ENCODE results near the gene RPL10. TPM values are rescaled to one million over a fixed set of nuclear protein-coding genes. Genes with fewer than 3 reads are reported as not detected.

The RPL10 gene
- total RNA-seq, 2 experiments from 2014 or later = 5,036 to 5,204 TPM

DNA sequence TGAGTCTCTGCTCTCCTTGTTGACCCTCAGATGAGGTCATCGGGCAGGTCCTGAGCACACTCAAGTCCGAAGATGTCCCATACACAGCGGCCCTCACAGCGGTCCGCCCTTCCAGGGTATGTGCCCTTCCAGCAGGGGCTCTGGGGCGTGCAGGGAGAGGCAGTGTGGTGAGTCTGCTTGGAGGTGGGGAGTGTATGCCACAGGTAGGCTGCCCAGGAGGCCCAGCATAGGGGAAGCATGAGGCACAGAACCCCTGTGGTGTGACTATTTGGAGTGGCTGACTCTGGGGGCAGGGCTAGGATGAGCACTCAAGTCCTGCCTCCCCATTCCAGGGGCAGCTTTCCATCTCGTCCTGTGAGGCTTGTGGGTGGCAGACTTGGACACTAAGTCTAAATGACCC lies 35.4 kb downstream of the RPL10 start:
- ChIA-PET CTCF (no interaction called here), POLR2A (no interaction called here)
- no peak for DNase-seq
- peaks cover 36% of the 10 kb centered on the region for H3K36me3 Mint-ChIP-seq (ENCODE audit: low read depth)
- TF ChIP-seq, protein P1, sequence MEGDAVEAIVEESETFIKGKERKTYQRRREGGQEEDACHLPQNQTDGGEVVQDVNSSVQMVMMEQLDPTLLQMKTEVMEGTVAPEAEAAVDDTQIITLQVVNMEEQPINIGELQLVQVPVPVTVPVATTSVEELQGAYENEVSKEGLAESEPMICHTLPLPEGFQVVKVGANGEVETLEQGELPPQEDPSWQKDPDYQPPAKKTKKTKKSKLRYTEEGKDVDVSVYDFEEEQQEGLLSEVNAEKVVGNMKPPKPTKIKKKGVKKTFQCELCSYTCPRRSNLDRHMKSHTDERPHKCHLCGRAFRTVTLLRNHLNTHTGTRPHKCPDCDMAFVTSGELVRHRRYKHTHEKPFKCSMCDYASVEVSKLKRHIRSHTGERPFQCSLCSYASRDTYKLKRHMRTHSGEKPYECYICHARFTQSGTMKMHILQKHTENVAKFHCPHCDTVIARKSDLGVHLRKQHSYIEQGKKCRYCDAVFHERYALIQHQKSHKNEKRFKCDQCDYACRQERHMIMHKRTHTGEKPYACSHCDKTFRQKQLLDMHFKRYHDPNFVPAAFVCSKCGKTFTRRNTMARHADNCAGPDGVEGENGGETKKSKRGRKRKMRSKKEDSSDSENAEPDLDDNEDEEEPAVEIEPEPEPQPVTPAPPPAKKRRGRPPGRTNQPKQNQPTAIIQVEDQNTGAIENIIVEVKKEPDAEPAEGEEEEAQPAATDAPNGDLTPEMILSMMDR (IDR thresholded peaks at IDR 0.05) = no peak
- H3K27ac Mint-ChIP-seq = peak overlapping the region; percentile 44
- intact Hi-C loops (cut with DNase I, micrococcal nuclease) = loop anchor here in 1 of 2 experiments (10.0 kb wide), 1 partner anchor 51 kb away; the partner anchor contains the start of gene UBL4A
- no peak overlapping the region for H3K4me3 ChIP-seq (ENCODE audit: low read length)
- H3K36me3 ChIP-seq (ENCODE audit: insufficient read depth, low read length) = peaks cover 33% of the 10 kb centered on the region
- H3K4me3 Mint-ChIP-seq = peak overlapping the region; percentile 45
- H3K9me3 Mint-ChIP-seq = no peaks in the 10 kb centered on the region
- H3K4me1 ChIP-seq (ENCODE audit: insufficient read depth, low read length) = peaks cover 36% of the 10 kb centered on the region
- H3K27ac ChIP-seq (ENCODE audit: low read depth in 1 of 2, low read length in 2 of 2) = no peak overlapping the region
- H3K27me3 Mint-ChIP-seq = no peaks in the 10 kb centered on the region
- H3K9me3 ChIP-seq (ENCODE audit: control insufficient read depth in 1 of 2, insufficient read depth in 1 of 2, low read length in 2 of 2) = no peaks in the 10 kb centered on the region
- H3K27me3 ChIP-seq (ENCODE audit: control insufficient read depth in 1 of 2, insufficient read depth in 2 of 2, low read length in 2 of 2) = no peaks in the 10 kb centered on the region
- peaks cover 19% of the 10 kb centered on the region for H3K4me1 Mint-ChIP-seq (ENCODE audit: low read depth)
- no peak for ATAC-seq (ENCODE audit: poor library complexity)

DNA sequence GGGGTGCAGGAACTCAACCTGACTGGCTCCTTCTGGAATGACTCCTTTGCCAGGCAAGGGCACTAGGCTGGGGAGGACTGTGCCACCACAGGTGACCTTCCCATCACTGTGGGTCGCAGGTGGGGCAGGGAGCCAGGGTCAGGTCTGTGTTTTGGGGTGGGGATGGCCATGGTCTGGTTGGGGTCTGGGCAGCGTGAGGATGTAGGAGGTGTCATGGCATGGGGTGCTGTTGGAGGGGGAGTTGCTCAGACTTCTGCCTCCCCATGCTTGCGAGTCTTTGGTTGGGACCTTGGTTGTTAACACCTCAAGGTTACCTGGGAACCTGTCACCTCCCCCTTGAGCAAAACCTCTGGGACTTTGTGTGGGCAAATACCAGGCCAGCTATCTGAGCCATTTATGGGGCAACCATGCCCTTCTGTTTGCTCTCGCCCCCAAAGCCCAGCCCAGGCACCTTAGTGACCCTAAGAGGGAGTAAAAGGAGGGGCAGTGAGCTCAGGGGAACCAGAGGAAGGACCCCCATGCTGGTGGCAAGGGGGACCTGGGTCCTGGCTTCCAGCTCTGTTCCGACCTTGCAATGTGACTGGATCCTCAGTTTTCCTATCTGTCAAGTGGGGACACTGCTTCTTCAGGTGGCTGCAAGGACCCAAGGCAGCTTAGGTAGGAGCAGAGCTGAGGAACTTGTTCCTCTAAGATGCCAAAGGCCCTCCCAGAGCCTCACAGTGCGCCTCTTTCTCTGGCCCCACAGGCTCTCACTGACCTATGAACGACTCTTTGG lies 36.4 kb downstream of the RPL10 start:
- ATAC-seq (ENCODE audit: poor library complexity) (no peak), DNase-seq (no peak)
- H3K36me3 Mint-ChIP-seq (ENCODE audit: low read depth) = peaks cover 36% of the 10 kb centered on the region
- peaks cover 40% of the 10 kb centered on the region for H3K36me3 ChIP-seq (ENCODE audit: insufficient read depth, low read length)
- peaks cover 14% of the 10 kb centered on the region for H3K4me1 Mint-ChIP-seq (ENCODE audit: low read depth)
- TF ChIP-seq, protein P1 (IDR thresholded peaks at IDR 0.05) = no peak
- intact Hi-C loops (cut with DNase I, micrococcal nuclease) = loop anchor here in 1 of 2 experiments (10.0 kb wide), 1 partner anchor 50 kb away; the partner anchor contains the start of gene UBL4A
- no peaks in the 10 kb centered on the region for H3K27me3 ChIP-seq (ENCODE audit: control insufficient read depth in 1 of 2, insufficient read depth in 2 of 2, low read length in 2 of 2)
- no peak overlapping the region for H3K4me3 ChIP-seq (ENCODE audit: low read length)
- POLR2A ChIA-PET = no interaction called here
- H3K27ac Mint-ChIP-seq = no peak overlapping the region
- CTCF ChIA-PET = no interaction called here
- H3K4me1 ChIP-seq (ENCODE audit: insufficient read depth, low read length) = peaks cover 36% of the 10 kb centered on the region
- no peaks in the 10 kb centered on the region for H3K9me3 Mint-ChIP-seq
- no peaks in the 10 kb centered on the region for H3K9me3 ChIP-seq (ENCODE audit: control insufficient read depth in 1 of 2, insufficient read depth in 1 of 2, low read length in 2 of 2)
- no peak overlapping the region for H3K27ac ChIP-seq (ENCODE audit: low read depth in 1 of 2, low read length in 2 of 2)
- H3K4me3 Mint-ChIP-seq = no peak overlapping the region
- no peaks in the 10 kb centered on the region for H3K27me3 Mint-ChIP-seq

DNA sequence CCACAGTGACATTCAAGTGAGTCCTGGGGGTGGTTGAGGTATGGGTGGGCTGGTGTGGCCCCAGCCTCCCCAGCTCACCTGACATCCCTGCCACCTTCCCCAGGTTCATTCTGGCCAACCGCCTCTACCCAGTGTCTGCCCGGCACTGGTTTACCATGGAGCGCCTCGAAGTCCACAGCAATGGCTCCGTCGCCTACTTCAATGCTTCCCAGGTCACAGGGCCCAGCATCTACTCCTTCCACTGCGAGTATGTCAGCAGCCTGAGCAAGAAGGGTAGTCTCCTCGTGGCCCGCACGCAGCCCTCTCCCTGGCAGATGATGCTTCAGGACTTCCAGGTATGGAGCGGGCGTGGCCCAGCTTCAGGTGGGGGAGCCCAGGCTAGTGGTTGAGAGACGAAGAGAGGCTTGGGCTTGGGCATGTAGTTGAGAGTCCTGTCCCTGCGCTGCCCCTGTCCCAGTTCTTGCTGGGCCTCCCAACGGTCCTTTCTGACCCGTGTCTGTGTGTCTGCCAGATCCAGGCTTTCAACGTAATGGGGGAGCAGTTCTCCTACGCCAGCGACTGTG lies 37.1 kb downstream of the RPL10 start:
- Histone ChIP-seq H3K4me1 (ENCODE audit: insufficient read depth, low read length) (peaks cover 35% of the 10 kb centered on the region), H3K9me3 (ENCODE audit: control insufficient read depth in 1 of 2, insufficient read depth in 1 of 2, low read length in 2 of 2) (no peaks in the 10 kb centered on the region), H3K4me3 (ENCODE audit: low read length) (no peak overlapping the region), H3K27ac (ENCODE audit: low read depth in 1 of 2, low read length in 2 of 2) (no peak overlapping the region), H3K27me3 (ENCODE audit: control insufficient read depth in 1 of 2, insufficient read depth in 2 of 2, low read length in 2 of 2) (no peaks in the 10 kb centered on the region), H3K36me3 (ENCODE audit: insufficient read depth, low read length) (peaks cover 43% of the 10 kb centered on the region)
- CTCF ChIA-PET = no interaction called here
- intact Hi-C loops (cut with DNase I, micrococcal nuclease) = loop anchor here in 1 of 2 experiments (10.0 kb wide), 1 partner anchor 50 kb away; the partner anchor contains the start of gene UBL4A
- POLR2A ChIA-PET = no interaction called here
- Mint-ChIP-seq H3K27ac (no peak overlapping the region), H3K9me3 (no peaks in the 10 kb centered on the region), H3K4me3 (peak overlapping the region; percentile 45), H3K36me3 (ENCODE audit: low read depth) (peaks cover 36% of the 10 kb centered on the region), H3K27me3 (no peaks in the 10 kb centered on the region), H3K4me1 (ENCODE audit: low read depth) (peaks cover 11% of the 10 kb centered on the region)
- ATAC-seq (ENCODE audit: poor library complexity) (no peak), DNase-seq (no peak)
- TF ChIP-seq, protein P1 (IDR thresholded peaks at IDR 0.05) = no peak
